H9 (cell line): ENCODE measurements around the gene PARD3. TPM values are rescaled to one million over a fixed set of nuclear protein-coding genes. Genes with fewer than 3 reads are reported as not detected.

Source experiments
- DNase-seq: peaks from one replicate; pipeline ENCODE4 v3.0.0-alpha.2; 2017
- H2AFZ ChIP-seq: one replicate; pipeline ENCODE4 v1.6.1; 2013; ENCODE audit warnings: mild to moderate bottlenecking, low read length, control low read depth, moderate library complexity
- H2AK5ac ChIP-seq: 2 replicates; pipeline ENCODE4 v1.6.1; 2013; ENCODE audit warnings: low read length, control low read depth, mixed read lengths; ENCODE audit not compliant: insufficient read length
- H2BK120ac ChIP-seq: one replicate; pipeline ENCODE4 v1.6.1; 2013; ENCODE audit warnings: low read depth, mild to moderate bottlenecking, low read length, control low read depth, inconsistent platforms; ENCODE audit not compliant: poor library complexity, severe bottlenecking
- H2BK12ac ChIP-seq: 2 replicates; pipeline ENCODE4 v1.6.1; 2013; ENCODE audit warnings: low read length, control low read depth, mixed read lengths, low read depth; ENCODE audit not compliant: insufficient read length
- H2BK15ac ChIP-seq: 2 replicates; pipeline ENCODE4 v1.6.1; 2013; ENCODE audit warnings: low read depth, low read length, control low read depth
- H2BK20ac ChIP-seq: one replicate; pipeline ENCODE4 v1.6.1; 2013; ENCODE audit warnings: low read depth, mild to moderate bottlenecking, low read length, control low read depth, inconsistent platforms; ENCODE audit not compliant: poor library complexity, severe bottlenecking
- H2BK5ac ChIP-seq: 2 replicates; pipeline ENCODE4 v1.6.1; 2013; ENCODE audit warnings: low read length, control low read depth, mixed read lengths; ENCODE audit not compliant: insufficient read length
- H3K14ac ChIP-seq: 2 replicates; pipeline ENCODE4 v1.6.1; 2013; ENCODE audit warnings: low read length, control low read depth; ENCODE audit not compliant: insufficient read depth
- H3K18ac ChIP-seq: 2 replicates; pipeline ENCODE4 v1.6.1; 2013; ENCODE audit warnings: low read depth, mild to moderate bottlenecking, mixed read lengths, low read length, control low read depth; ENCODE audit not compliant: insufficient read length
- H3K23ac ChIP-seq: 2 replicates; pipeline ENCODE4 v1.6.1; 2013; ENCODE audit warnings: low read length, control low read depth, mixed read lengths, low read depth; ENCODE audit not compliant: insufficient read length
- H3K23me2 ChIP-seq: 2 replicates; pipeline ENCODE4 v1.6.1; 2013; ENCODE audit warnings: low read depth, mild to moderate bottlenecking, mixed read lengths, low read length, control low read depth; ENCODE audit not compliant: insufficient read length, poor library complexity, severe bottlenecking
- H3K27ac ChIP-seq: 2 replicates; pipeline ENCODE4 v1.5.1; 2013; ENCODE audit warnings: low read length, control low read depth, mixed read lengths, low read depth; ENCODE audit not compliant: insufficient read length
- H3K27me3 ChIP-seq: 2 replicates; pipeline ENCODE4 v1.6.1; 2013; ENCODE audit warnings: low read length, control low read depth, inconsistent platforms; ENCODE audit not compliant: insufficient read depth
- H3K4ac ChIP-seq: 2 replicates; pipeline ENCODE4 v1.6.1; 2013; ENCODE audit warnings: low read depth, mild to moderate bottlenecking, control low read depth, inconsistent platforms, low read length, moderate library complexity
- H3K4me1 ChIP-seq: 2 replicates; pipeline ENCODE4 v1.6.1; 2013; ENCODE audit warnings: low read length, control low read depth, inconsistent platforms; ENCODE audit not compliant: insufficient read depth
- H3K4me2 ChIP-seq: 2 replicates; pipeline ENCODE4 v1.6.1; 2013; ENCODE audit warnings: low read length, control low read depth, mixed read lengths; ENCODE audit not compliant: insufficient read length, insufficient read depth
- H3K56ac ChIP-seq: 2 replicates; pipeline ENCODE4 v1.6.1; 2013; ENCODE audit warnings: low read depth, mild to moderate bottlenecking, mixed read lengths, low read length, control low read depth; ENCODE audit not compliant: insufficient read length
- H3K79me1 ChIP-seq: 2 replicates; pipeline ENCODE4 v1.6.1; 2013; ENCODE audit warnings: low read depth, mild to moderate bottlenecking, moderate library complexity, low read length, control low read depth, inconsistent platforms; ENCODE audit not compliant: insufficient read depth, poor library complexity, severe bottlenecking
- H3K79me2 ChIP-seq: 2 replicates; pipeline ENCODE4 v1.6.1; 2013; ENCODE audit warnings: low read length, control low read depth, inconsistent platforms; ENCODE audit not compliant: insufficient read depth
- H3K9ac ChIP-seq: 2 replicates; pipeline ENCODE4 v1.6.1; 2013; ENCODE audit warnings: low read length, control low read depth, mixed read lengths; ENCODE audit not compliant: insufficient read length; ENCODE audit errors: extremely low read depth
- H3K9me3 ChIP-seq: one replicate; pipeline ENCODE4 v1.6.1; 2013; ENCODE audit warnings: low read depth, low read length, inconsistent platforms; ENCODE audit not compliant: control insufficient read depth
- H3T11ph ChIP-seq: one replicate; pipeline ENCODE4 v1.6.1; 2013; ENCODE audit warnings: mild to moderate bottlenecking, low read length, control low read depth, inconsistent platforms
- H4K20me1 ChIP-seq: one replicate; pipeline ENCODE4 v1.6.1; 2013; ENCODE audit not compliant: control insufficient read depth, insufficient read length, insufficient read depth
- H4K5ac ChIP-seq: 2 replicates; pipeline ENCODE4 v1.6.1; 2013; ENCODE audit warnings: low read depth, mild to moderate bottlenecking, mixed read lengths, low read length, control low read depth; ENCODE audit not compliant: insufficient read length
- H4K8ac ChIP-seq: replicated peaks from 2 replicates; pipeline ENCODE4 v1.6.1; 2013; ENCODE audit warnings: low read length, control low read depth, mixed read lengths, low read depth; ENCODE audit not compliant: insufficient read length
- H4K91ac ChIP-seq: 2 replicates; pipeline ENCODE4 v1.6.1; 2013; ENCODE audit warnings: low read depth, mild to moderate bottlenecking, moderate library complexity, mixed read lengths, low read length, control low read depth; ENCODE audit not compliant: insufficient read length
- H3K27ac Mint-ChIP-seq, 3 experiments: 2 replicates in 2 of 3; 3 replicates in 1 of 3; pipeline ENCODE4 v1.8.0; 2020 to 2021; ENCODE audit warnings: mixed read lengths in 3 of 3, mild to moderate bottlenecking in 1 of 3, moderate library complexity in 1 of 3
- H3K27me3 Mint-ChIP-seq: 2 replicates; pipeline ENCODE4 v1.8.0; 2021; ENCODE audit warnings: low read depth, mild to moderate bottlenecking, moderate library complexity, mixed read lengths
- H3K36me3 Mint-ChIP-seq, 3 experiments: 2 replicates in 2 of 3; 3 replicates in 1 of 3; pipeline ENCODE4 v1.8.0; 2020 to 2021; ENCODE audit warnings: low read depth in 3 of 3, mixed read lengths in 3 of 3; ENCODE audit not compliant: insufficient read depth in 1 of 3
- H3K4me1 Mint-ChIP-seq, 2 experiments: 2 replicates each; pipeline ENCODE4 v1.8.0; 2020; ENCODE audit warnings: mixed read lengths in 2 of 2
- H3K4me3 Mint-ChIP-seq, 2 experiments: 2 replicates in 1 of 2; 3 replicates in 1 of 2; pipeline ENCODE4 v1.8.0; 2020 to 2021; ENCODE audit warnings: mild to moderate bottlenecking in 2 of 2, mixed read lengths in 2 of 2, moderate library complexity in 1 of 2
- H3K9me3 Mint-ChIP-seq, 2 experiments: 2 replicates in 1 of 2; 3 replicates in 1 of 2; pipeline ENCODE4 v1.8.0; 2020; ENCODE audit warnings: mild to moderate bottlenecking in 2 of 2, mixed read lengths in 2 of 2, moderate library complexity in 1 of 2
- WGBS: extraction: QIAGEN DNeasy Blood & Tissue Kit; methylation state at CpG from one replicate; pipeline ENCODE4 v1.1.7; 2013; ENCODE audit warnings: missing lambda C conversion rate, low lambda C conversion rate, mixed read lengths; ENCODE audit not compliant: insufficient read length; ENCODE audit errors: extremely low coverage; 5-methylcytosine and 5-hydroxymethylcytosine counted together
- total RNA-seq: library from RNA; stranded (reverse); gene quantifications from 2 replicates; pipeline ENCODE4 v1.2.1, GENCODE V29; 2021
- TF ChIP-seq, protein P1 (sequence below): fragments of 200-600 bp; sonication (generic); conservative IDR thresholded peaks from 3 replicates; pipeline ENCODE4 v1.8.0; 2021; ENCODE audit warnings: antibody characterized with exemption, mild to moderate bottlenecking

PARD3 gene
- total RNA-seq, 1 experiment from 2014 or later, result 44.7 TPM

DNA sequence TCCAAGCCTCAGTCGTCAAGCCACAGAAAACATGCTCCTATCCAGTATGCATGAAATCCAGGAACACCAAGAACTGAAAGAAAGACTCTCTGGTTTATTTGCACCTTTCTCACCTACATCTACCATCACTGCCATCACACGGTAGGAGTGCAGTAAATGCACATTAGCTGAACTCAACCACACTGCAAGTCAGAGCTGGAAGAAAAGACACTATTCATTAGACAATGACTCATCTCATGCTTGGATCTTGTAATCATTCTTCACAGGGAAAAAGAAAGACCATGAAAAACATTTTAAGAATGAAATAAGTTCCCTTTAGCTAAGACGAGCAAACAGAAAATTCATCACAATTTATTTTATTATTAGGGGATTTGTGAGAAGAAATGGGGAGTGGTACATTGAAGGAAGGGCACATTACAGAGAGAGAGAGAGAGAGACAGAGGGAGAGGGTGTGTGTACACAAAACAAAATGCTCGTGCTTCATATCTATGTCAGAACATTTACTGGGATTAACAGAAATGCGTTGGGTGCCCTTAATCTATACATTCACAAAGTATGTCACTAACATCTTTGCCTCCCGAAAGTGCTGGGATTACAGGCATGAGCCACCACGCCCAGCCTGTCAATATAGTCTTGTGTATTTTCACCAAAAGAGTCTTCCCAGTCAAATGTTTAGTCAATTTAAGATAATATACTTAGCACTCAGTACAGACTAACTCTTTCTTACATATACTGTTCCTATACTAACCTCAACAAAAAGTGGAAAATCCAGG is 324.9 kb downstream of the PARD3 start:
- Mint-ChIP-seq H3K27ac (peak overlapping the region in 1 of 3 experiments; percentile 37; a peak in 1 of 7 replicates), H3K4me1 (peaks cover 27% of the 10 kb centered on the region in 2 experiments), H3K9me3 (no peaks in the 10 kb centered on the region), H3K36me3 (no peaks in the 10 kb centered on the region; a peak in 1 of 7 replicates), H3K27me3 (0 out of 2 replicates have a peak, but pooled peaks cover 1% of the 10 kb centered on the region), H3K4me3 (no peak overlapping the region)
- Histone ChIP-seq H3K4me1 (peaks cover 10% of the 10 kb centered on the region; the same call in 1 of the 2 replicates), H3K79me1 (no peaks in the 10 kb centered on the region), H2BK12ac (no peak overlapping the region), H2BK120ac (no peak overlapping the region), H2BK5ac (no peak overlapping the region), H3K4ac (no peak overlapping the region), H4K20me1 (no peaks in the 10 kb centered on the region), H2BK15ac (no peak overlapping the region), H3K79me2 (no peaks in the 10 kb centered on the region), H3K4me2 (no peak overlapping the region), H4K8ac (no peak overlapping the region), H4K91ac (no peak overlapping the region), H2AFZ (no peak overlapping the region), H2BK20ac (no peak overlapping the region), H3K18ac (no peak overlapping the region), H3K27ac (no peak overlapping the region), H3K23ac (no peak overlapping the region), H3T11ph (no peak overlapping the region), H3K14ac (no peak overlapping the region), H3K56ac (no peak overlapping the region), H3K9ac (no peak overlapping the region), H3K9me3 (no peaks in the 10 kb centered on the region), H3K23me2 (no peaks in the 10 kb centered on the region), H3K27me3 (no peaks in the 10 kb centered on the region), H2AK5ac (no peak overlapping the region), H4K5ac (no peak overlapping the region)
- TF ChIP-seq, protein P1, sequence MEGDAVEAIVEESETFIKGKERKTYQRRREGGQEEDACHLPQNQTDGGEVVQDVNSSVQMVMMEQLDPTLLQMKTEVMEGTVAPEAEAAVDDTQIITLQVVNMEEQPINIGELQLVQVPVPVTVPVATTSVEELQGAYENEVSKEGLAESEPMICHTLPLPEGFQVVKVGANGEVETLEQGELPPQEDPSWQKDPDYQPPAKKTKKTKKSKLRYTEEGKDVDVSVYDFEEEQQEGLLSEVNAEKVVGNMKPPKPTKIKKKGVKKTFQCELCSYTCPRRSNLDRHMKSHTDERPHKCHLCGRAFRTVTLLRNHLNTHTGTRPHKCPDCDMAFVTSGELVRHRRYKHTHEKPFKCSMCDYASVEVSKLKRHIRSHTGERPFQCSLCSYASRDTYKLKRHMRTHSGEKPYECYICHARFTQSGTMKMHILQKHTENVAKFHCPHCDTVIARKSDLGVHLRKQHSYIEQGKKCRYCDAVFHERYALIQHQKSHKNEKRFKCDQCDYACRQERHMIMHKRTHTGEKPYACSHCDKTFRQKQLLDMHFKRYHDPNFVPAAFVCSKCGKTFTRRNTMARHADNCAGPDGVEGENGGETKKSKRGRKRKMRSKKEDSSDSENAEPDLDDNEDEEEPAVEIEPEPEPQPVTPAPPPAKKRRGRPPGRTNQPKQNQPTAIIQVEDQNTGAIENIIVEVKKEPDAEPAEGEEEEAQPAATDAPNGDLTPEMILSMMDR, result no peak
- no CpG with 5 or more reads among the region's 7 CpGs for WGBS
- DNase-seq, result no peak
